ENCODE measurements around the gene AIG1.

DNA sequence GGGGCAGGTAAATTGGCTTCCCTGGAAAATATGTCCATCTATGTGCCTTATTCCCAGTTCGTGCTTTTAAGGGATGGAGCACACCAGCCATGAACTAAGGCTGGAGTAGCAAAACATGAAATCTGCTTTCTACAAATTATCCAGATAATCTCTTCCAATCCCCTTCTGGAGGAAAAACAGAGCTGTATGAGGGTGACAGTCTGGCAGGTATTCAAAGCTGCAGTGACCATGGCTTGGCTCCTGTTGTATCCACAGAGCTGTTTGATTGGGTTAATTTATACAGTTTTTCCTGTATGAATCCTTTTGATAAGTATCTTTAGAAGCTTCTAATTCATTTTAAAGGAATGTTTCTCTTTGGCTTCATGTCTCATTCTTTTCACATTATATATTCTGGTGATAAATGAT is 144.4 kb downstream of the AIG1 start:
- no peak for TF ChIP-seq EZH2 (IDR thresholded peaks at IDR 0.05)
- no peak for TF ChIP-seq POLR2AphosphoS5 (IDR thresholded peaks at IDR 0.05; ENCODE audit: borderline replicate concordance, low read depth, low read length)
- no peak for TF ChIP-seq FOXP2 (optimal IDR thresholded peaks at IDR 0.05; ENCODE audit: control extremely low read depth, extremely low read length, insufficient read depth)

Data from SK-N-MC (cell line).